ENCODE results near the gene SPATA31A7.
"Not testable (repeated sequence)": the region's sequence is repeated elsewhere in the genome, so short reads cannot be mapped to it uniquely, and the experiment has no call there.

The SPATA31A7 gene

GRCh38 chr9:61189736-61190135 is at the start of gene SPATA31A7:
SPATA31A7 (plus strand) TSS chr9:61190036; CDS start chr9:61190065, 29 bp downstream.
- not testable (repeated sequence) for DNase-seq

DNA sequence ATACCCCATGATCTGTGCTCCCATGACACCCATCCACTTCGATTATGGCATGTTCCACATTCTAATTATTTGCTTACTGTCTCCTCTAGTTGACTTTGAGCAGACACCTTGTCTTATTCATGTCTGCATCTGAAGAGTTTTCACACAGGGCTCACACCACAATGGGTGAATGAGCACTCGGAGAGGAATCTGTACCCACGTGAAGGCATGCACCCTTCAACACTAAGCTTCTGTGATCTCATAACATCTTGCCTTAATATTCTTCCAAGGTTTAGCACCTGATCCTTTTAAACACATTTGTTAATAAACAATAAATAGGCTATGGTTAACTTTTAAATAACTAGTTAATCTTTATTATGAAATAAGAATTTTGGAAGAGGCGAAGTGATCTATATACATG is 36.6 kb downstream of the SPATA31A7 start:
- not testable (repeated sequence) for DNase-seq

All from DMS79 (cell line).